OCI-LY1 (cell line): ENCODE measurements around the gene CRIM1.

Experiments
- H2AFZ ChIP-seq: fragments of 200-600 bp; sonication (generic), shearing (Covaris generic); 2 replicates; pipeline ENCODE4 v1.6.0; 2014; ENCODE audit warnings: antibody characterized with exemption, mild to moderate bottlenecking, low read length
- H3F3A ChIP-seq: fragments of 200-600 bp; sonication (generic), shearing (Covaris generic); 2 replicates; pipeline ENCODE4 v1.6.0; 2014; ENCODE audit warnings: mild to moderate bottlenecking, antibody characterized with exemption, low read length, moderate library complexity; ENCODE audit not compliant: insufficient read depth
- H3K27ac ChIP-seq: fragments of 200-600 bp; sonication (generic); 2 replicates; pipeline ENCODE4 v1.5.1; 2014; ENCODE audit warnings: low read length, mixed run types, mild to moderate bottlenecking, low read depth; ENCODE audit not compliant: poor library complexity, severe bottlenecking
- H3K27me3 ChIP-seq: fragments of 200-600 bp; sonication (generic); 2 replicates; pipeline ENCODE4 v1.6.0; 2014; ENCODE audit warnings: antibody characterized with exemption, mild to moderate bottlenecking, low read length, moderate library complexity; ENCODE audit not compliant: insufficient read depth
- H3K36me3 ChIP-seq: fragments of 200-600 bp; sonication (generic); 2 replicates; pipeline ENCODE4 v1.6.1; 2014; ENCODE audit warnings: mild to moderate bottlenecking, antibody characterized with exemption, low read length, moderate library complexity, mixed read lengths; ENCODE audit not compliant: insufficient read depth
- H3K4me1 ChIP-seq: fragments of 200-600 bp; sonication (generic); 2 replicates; pipeline ENCODE4 v1.5.1; 2014; ENCODE audit warnings: mild to moderate bottlenecking, low read length, moderate library complexity; ENCODE audit not compliant: insufficient read depth, severe bottlenecking
- H3K4me2 ChIP-seq: fragments of 200-600 bp; sonication (generic), shearing (Covaris generic); 2 replicates; pipeline ENCODE4 v1.6.1; 2014; ENCODE audit warnings: low read length
- H3K4me3 ChIP-seq: fragments of 200-600 bp; sonication (generic); 2 replicates; pipeline ENCODE4 v1.5.1; 2014; ENCODE audit warnings: low read length, low read depth, mild to moderate bottlenecking, mixed read lengths; ENCODE audit not compliant: poor library complexity, severe bottlenecking
- H3K79me2 ChIP-seq: fragments of 200-600 bp; shearing (Covaris generic); 2 replicates; pipeline ENCODE4 v1.6.1; 2016; ENCODE audit warnings: mixed run types, low read length, mixed read lengths; ENCODE audit not compliant: insufficient read depth
- H3K9ac ChIP-seq: fragments of 200-600 bp; sonication (generic), shearing (Covaris generic); 2 replicates; pipeline ENCODE4 v1.6.1; 2014; ENCODE audit warnings: mild to moderate bottlenecking, low read length, mixed read lengths
- H3K9me2 ChIP-seq: fragments of 200-600 bp; sonication (generic), shearing (Covaris generic); 2 replicates; pipeline ENCODE4 v1.6.1; 2014; ENCODE audit warnings: low read depth, mild to moderate bottlenecking, low read length, mixed read lengths
- H3K9me3 ChIP-seq: fragments of 200-600 bp; shearing (Covaris generic); 2 replicates; pipeline ENCODE4 v1.6.1; 2014; ENCODE audit warnings: low read length, mixed read lengths
- H4K20me1 ChIP-seq: fragments of 200-600 bp; sonication (generic), shearing (Covaris generic); 2 replicates; pipeline ENCODE4 v1.6.0; 2016; ENCODE audit warnings: mild to moderate bottlenecking, low read length; ENCODE audit not compliant: insufficient read depth
- CTCF ChIP-seq: fragments of 200-600 bp; sonication (generic), shearing (Covaris generic); IDR thresholded peaks from 2 replicates; pipeline ENCODE4 v1.5.1; 2017; ENCODE audit warnings: mild to moderate bottlenecking, antibody characterized with exemption, low read length, moderate library complexity, mixed read lengths
- EZH2 ChIP-seq: fragments of 200-600 bp; sonication (generic), shearing (Covaris generic); IDR thresholded peaks from 2 replicates; pipeline ENCODE4 v1.8.0; 2017; ENCODE audit warnings: borderline replicate concordance, mixed run types, mild to moderate bottlenecking, antibody characterized with exemption, low read length, moderate library complexity, mixed read lengths

The CRIM1 gene

GRCh38 chr2:36389577-36389976 lies 34.0 kb downstream of the CRIM1 start:
- no peaks in the 10 kb centered on the region for H3K79me2 ChIP-seq
- H3K9me3 ChIP-seq: no peaks in the 10 kb centered on the region
- no peak overlapping the region for H2AFZ ChIP-seq
- no peaks in the 10 kb centered on the region for H3K9me2 ChIP-seq
- no peaks in the 10 kb centered on the region for H3K36me3 ChIP-seq
- no peaks in the 10 kb centered on the region for H4K20me1 ChIP-seq
- no peak for TF ChIP-seq CTCF
- no peak for TF ChIP-seq EZH2
- no peak overlapping the region for H3K27ac ChIP-seq
- H3K4me3 ChIP-seq: no peak overlapping the region
- no peaks in the 10 kb centered on the region for H3K4me1 ChIP-seq
- H3K27me3 ChIP-seq: no peaks in the 10 kb centered on the region
- H3F3A ChIP-seq: no peaks in the 10 kb centered on the region
- H3K4me2 ChIP-seq: no peak overlapping the region
- H3K9ac ChIP-seq: no peak overlapping the region

- Histone ChIP-seq H3F3A (no peaks in the 10 kb centered on the region), H3K9me3 (no peaks in the 10 kb centered on the region), H2AFZ (no peak overlapping the region), H3K27me3 (no peaks in the 10 kb centered on the region), H3K36me3 (no peaks in the 10 kb centered on the region), H3K4me1 (no peaks in the 10 kb centered on the region), H3K4me2 (no peak overlapping the region), H3K4me3 (no peak overlapping the region), H3K79me2 (no peaks in the 10 kb centered on the region), H4K20me1 (no peaks in the 10 kb centered on the region), H3K9ac (no peak overlapping the region), H3K9me2 (no peaks in the 10 kb centered on the region), H3K27ac (no peak overlapping the region)
- TF ChIP-seq CTCF (no peak), EZH2 (no peak)
Observed at GRCh38 chr2:36392571-36393255, 37.1 kb downstream of the CRIM1 start.

- H3K9me2 ChIP-seq: no peaks in the 10 kb centered on the region
- H3K27me3 ChIP-seq: no peaks in the 10 kb centered on the region
- no peak for TF ChIP-seq EZH2
- TF ChIP-seq CTCF: no peak
- H3K4me2 ChIP-seq: no peak overlapping the region
- no peak overlapping the region for H2AFZ ChIP-seq
- H3K36me3 ChIP-seq: no peaks in the 10 kb centered on the region
- no peak overlapping the region for H3K4me3 ChIP-seq
- H3K79me2 ChIP-seq: no peaks in the 10 kb centered on the region
- H3F3A ChIP-seq: no peaks in the 10 kb centered on the region
- H3K4me1 ChIP-seq: no peaks in the 10 kb centered on the region
- no peak overlapping the region for H3K27ac ChIP-seq
- H3K9me3 ChIP-seq: no peaks in the 10 kb centered on the region
- H4K20me1 ChIP-seq: no peaks in the 10 kb centered on the region
- H3K9ac ChIP-seq: no peak overlapping the region
Observed at GRCh38 chr2:36393738-36394256, 38.2 kb downstream of the CRIM1 start.
